Measurements from ENCODE around the gene CCDC87.
A peak's percentile ranks its signal among the peaks of the same experiment; 100 is the strongest.
"Not testable (repeated sequence)": the region's sequence is repeated elsewhere in the genome, so short reads cannot be mapped to it uniquely, and the experiment has no call there.

The CCDC87 gene

DNA sequence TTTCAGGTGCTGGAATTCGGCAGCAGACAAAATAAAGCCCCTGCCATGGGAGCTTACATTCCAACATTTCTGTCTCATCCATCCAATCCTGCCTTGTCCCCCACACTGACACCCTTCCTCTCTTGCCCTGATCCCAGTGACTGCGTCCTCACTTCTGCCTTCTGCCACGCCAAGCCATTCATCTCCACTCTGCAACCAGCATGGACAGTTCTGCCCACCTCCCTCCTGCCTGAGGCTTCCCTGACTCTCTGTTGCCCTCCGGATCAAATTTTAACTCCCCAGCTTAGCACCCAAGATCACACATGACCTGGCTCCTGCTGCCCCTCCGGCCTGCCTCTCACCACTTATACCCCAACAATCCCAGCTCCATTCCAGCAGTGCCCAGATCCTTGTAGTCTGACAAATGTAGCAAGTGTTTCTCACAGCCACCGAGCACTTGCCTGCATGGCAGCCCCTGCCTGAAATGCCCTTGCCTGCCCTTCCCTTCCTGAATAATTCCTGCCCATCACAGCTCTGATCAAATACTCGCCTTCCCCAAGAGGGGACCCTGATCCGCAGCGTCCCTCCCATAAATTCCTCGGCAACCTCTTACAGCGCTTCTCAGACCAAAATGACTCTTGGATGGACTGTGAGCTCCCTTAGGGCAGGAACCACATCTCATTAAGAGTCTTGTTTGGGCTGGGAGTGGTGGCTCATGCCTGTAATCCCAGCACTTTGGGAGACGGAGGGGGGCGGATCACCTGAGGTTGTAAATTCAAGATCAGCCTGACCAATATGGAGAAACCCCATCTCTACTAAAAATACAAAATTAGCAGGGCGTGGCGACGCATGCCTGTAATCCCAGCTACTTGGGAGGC, 43.9 kb downstream of the CCDC87 start:
- no peak for DNase-seq

DNA sequence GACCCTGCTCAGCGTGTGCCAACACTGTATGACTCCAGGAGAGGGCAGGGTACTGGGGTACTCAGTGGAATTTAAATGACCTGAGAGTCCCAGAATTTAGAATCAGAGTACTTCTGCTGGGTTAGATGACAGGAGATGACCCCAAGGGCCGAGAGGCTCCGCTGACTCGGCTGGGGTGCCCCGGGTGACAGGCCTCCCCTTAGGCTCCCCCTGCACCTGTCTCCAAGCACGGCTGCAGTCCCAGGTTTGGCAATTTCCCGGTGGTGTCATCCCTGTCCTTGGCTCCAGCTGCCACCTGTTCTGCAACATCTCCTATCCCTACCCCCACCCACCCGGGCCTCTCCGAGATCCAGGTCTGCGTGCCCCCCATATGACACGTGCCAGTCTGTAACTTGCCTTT, 44.8 kb downstream of the CCDC87 start:
- no peak for DNase-seq

DNA sequence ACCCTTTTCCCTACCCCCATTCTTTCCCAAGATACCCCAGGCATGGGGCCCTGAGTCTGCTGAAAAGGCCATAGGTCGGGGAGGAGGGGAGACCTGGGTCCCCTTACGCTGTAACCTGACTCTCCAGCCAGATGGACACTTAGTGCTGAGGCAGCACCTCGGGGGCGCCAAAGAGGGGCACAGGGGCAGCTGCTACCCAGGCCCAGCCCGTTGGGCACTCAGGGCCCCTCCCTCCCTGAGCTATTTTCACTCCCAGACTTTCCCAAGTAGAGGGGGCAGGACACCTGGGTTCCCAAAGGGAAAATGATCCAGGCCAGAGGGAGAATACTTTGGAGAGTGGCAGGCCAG, 45.2 kb downstream of the CCDC87 start:
- DNase-seq = no peak

- no peak for DNase-seq
These were observed 45.7 kb downstream of the CCDC87 start for GRCh38 chr11:66546966-66547661.

DNA sequence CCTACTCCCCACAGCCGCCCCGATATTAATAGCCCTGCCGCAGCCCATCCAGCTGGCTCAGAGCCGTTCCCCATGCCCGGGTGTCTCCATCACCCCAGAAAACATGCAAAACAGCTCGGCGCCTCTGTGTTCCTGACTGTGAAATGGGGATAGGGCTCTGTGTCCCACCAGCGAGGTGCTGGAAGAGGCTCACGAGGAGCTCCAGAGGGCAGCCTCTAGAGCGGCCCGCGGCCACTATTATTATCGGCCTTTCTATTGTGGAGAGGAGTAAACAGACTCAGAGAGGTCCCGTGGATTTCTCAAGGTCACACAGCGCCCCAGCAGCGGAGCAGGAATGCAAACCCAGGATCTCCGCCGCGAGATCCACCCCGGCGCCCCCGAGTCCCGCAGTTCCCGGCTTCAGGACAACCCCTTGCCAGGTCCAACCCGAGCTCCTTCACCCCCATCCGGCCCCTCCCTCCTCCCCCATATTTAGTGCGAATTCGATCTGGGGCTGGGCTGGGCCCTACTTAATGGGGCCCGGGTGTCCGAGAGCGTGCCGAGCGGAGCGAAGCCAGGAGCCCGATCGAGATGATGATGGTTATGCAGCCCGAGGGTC, 46.4 kb downstream of the CCDC87 start, which contains the start of gene ACTN3:
TSS of gene ACTN3 (plus strand) at position 536 of the 598 bp plus-strand sequence. CDS start at position 571, 35 bp downstream.
- DNase-seq = no peak

DNA sequence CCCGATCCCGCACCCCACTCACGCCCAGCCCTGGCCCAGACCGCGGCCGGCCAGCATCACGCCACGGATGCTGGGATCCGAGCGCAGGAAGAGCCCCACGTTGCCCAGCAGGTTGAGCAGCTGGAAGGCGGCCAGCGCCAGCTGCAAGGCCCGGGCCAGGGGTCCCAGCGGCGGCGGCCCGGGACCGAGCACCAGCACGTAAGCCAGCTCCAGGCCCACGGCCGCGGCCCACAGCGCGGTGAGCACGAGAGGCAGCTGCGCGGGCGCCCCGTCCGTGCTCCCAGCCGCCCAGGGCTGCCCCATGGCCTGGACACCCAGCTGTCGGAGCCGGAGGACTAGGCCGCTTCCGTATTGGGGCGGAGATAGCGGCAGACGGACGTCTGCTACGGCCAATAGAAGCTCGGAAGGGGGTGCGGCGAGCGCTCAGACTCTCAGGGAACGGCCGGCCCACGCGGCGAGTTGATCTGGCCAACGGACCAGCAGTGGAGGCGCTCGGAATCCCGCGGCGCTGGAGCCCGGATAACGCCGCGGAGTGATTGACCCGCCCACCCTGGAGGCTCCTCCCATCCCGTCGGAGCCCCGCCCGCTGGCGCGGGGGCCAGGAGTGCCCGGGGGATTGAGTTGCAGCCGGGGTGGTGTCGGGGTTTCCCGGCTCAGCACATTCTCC, 47.0 kb downstream of the CCDC87 start, which contains the start of gene ZDHHC24:
TSS of gene ZDHHC24 (minus strand) at position 348 of the 667 bp plus-strand sequence. CDS start at position 303, 45 bp downstream.
- peak; percentile 92 for DNase-seq

- not testable (repeated sequence) for DNase-seq
These were observed 47.9 kb downstream of the CCDC87 start for GRCh38 chr11:66544952-66545351.

DNA sequence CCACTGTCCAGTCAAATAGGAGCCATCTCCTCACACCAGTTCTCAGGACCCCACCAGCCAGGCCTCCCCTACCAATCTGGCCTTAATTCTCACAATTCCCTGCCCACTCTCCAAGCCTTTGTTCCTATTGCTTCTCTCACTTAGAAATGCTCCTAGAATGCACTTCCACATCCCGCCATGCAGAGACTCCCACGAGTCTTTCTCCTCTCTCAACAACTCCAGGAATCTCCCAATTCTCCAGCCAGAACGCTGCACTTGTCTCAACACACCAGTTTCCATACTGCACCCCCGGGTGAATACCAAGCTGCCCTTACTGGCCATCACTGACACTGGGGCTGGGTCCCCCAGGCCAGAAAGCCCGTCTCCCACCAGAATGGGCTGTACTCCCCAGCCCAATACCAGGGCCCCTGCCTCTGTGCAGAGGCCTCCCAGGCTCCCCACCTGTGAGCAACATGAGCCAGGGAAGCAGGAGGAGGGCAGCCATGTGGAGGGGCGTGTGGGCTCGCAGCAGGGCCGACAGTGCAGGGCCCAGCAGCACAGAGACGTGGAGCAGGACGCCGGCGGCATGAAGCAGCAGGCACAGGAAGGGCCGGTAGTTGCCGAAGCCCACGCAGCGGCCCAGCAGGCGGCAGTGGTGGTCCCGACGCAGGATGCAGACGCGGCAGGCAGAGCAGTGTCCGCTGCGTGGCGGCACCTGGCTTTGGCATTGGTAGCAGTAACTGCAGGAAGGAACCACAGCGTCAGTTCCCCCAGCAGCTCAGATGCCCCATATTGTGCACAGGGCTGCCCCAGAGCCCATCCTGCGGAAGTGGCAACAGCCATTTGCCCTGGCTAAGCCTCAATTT, 49.4 kb downstream of the CCDC87 start:
- peak; percentile 36 for DNase-seq

DNA sequence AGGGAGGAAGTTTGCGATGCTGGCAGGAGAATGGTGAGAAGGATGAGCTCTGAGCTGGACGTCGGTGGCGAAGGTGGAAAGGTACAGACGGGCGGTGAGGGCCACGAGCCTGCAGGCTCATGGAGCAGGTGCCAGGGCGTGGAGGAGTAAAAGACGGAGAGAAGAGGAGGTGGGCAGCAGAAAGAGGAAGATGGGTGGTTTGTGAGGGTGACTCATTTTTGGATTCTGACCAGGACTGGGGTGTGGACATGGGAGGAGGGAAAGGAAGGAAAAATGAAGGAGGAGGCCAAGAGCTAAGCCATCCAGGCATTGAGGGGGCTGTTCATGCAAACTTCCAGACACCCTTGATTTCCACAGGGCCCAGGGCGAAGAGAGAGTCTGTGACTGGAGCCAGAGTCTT, 50.5 kb downstream of the CCDC87 start:
- DNase-seq = no peak

GRCh38 chr11:66541892-66542291, 51.0 kb downstream of the CCDC87 start:
- DNase-seq = no peak

GRCh38 chr11:66540598-66540997, 52.3 kb downstream of the CCDC87 start:
- DNase-seq = not testable (repeated sequence)

Data from GDM1 (cell line).